WI38 (cell line): ENCODE data around the gene SMARCAD1.
"Not testable (repeated sequence)": the region's sequence is repeated elsewhere in the genome, so short reads cannot be mapped to it uniquely, and the experiment has no call there.

Experiments used
- H3K4me3 ChIP-seq: 2 replicates; pipeline ENCODE4 v1.5.1; 2011; ENCODE audit warnings: low read depth, mild to moderate bottlenecking, control low read depth, low read length
- TF ChIP-seq, protein P1 (sequence below): IDR thresholded peaks from 2 replicates; pipeline ENCODE4 v1.5.1; 2012; ENCODE audit warnings: low read depth, mild to moderate bottlenecking, control low read depth, low read length

The SMARCAD1 gene

DNA sequence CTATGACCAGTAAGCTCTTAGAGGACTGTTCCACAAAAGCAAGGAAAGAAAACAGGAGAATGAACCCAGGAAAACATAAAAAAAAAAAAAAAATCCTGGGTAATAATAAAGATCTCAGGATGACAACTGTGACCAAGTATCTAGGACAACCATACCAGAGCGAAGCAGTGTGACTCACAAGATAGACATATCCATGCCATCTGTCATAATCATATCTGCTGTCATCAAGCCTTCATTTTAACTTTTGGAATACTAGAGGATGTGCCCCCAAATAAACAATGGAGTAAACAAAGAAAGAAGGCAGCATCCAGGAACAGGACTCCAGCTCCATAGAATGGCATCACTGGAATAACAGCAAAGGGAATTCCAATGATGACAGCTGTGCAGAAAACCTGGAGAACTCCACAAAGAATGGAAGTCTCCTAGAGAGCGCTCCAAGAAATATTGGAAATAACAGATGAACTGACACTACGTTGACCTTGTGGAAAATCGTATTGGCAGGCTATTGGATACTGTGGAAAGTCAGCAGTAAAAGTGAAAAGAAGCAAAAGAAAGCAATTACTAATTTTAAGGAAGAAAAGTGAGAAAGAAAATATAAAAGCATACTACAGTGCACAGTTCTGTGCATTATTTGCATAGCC, 99.7 kb downstream of the SMARCAD1 start:
- TF ChIP-seq, protein P1, sequence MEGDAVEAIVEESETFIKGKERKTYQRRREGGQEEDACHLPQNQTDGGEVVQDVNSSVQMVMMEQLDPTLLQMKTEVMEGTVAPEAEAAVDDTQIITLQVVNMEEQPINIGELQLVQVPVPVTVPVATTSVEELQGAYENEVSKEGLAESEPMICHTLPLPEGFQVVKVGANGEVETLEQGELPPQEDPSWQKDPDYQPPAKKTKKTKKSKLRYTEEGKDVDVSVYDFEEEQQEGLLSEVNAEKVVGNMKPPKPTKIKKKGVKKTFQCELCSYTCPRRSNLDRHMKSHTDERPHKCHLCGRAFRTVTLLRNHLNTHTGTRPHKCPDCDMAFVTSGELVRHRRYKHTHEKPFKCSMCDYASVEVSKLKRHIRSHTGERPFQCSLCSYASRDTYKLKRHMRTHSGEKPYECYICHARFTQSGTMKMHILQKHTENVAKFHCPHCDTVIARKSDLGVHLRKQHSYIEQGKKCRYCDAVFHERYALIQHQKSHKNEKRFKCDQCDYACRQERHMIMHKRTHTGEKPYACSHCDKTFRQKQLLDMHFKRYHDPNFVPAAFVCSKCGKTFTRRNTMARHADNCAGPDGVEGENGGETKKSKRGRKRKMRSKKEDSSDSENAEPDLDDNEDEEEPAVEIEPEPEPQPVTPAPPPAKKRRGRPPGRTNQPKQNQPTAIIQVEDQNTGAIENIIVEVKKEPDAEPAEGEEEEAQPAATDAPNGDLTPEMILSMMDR, result no peak
- H3K4me3 ChIP-seq, result no peak overlapping the region

DNA sequence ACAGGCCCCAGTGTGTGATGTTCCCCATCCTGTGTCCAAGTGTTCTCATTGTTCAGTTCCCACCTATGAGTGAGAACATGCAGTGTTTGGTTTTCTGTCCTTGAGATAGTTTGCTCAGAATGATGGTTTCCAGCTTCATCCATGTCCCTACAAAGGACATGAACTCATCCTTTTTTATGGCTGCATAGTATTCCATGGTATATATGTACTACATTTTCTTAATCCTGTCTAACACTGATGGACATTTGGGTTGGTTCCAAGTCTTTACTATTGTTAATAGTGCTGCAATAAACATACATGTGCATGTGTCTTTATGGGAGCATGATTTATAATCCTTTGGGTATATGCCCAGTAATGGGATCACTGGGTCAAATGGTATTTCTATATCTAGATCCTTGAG, 112.3 kb downstream of the SMARCAD1 start:
- not testable (repeated sequence) for H3K4me3 ChIP-seq

DNA sequence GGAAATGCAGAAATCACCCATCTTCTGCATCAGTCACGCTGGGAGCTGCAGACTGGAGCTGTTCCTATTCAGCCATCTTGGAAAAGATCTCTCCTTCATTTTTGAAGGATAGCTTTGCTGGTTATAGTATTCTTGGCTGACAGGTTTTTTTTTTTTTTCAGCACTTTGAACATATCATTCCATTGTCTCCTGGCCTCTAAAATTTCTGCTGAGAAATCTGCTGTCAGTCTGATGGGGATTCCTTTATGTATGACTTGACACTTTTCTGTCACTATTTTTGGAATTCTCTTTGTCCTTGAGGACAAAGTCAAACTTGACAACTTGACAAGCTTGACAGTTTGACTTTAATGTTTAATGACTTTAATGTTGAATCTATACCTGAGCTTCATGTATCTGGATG, 118.2 kb downstream of the SMARCAD1 start:
- no peak overlapping the region for H3K4me3 ChIP-seq
- TF ChIP-seq, protein P1, result no peak

DNA sequence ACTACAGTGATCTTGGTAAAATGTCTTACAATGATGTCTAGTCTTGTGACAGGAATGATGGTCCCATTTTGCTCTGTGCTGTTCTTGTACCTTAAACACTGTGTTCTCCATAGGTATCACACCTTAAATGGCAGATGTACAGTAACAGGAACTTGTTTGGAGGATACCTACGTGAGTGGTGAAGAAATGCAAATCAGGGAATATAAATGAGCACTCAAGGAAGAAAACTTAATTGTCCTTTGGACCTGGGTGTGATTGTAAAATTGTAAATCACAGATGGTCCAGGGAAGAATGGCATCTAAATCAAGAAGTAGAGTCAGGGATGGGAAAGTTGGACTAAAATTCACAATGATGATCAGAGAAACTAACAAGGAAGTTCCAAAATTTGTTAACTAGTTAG, 122.3 kb downstream of the SMARCAD1 start:
- TF ChIP-seq, protein P1, result no peak
- H3K4me3 ChIP-seq, result no peak overlapping the region

DNA sequence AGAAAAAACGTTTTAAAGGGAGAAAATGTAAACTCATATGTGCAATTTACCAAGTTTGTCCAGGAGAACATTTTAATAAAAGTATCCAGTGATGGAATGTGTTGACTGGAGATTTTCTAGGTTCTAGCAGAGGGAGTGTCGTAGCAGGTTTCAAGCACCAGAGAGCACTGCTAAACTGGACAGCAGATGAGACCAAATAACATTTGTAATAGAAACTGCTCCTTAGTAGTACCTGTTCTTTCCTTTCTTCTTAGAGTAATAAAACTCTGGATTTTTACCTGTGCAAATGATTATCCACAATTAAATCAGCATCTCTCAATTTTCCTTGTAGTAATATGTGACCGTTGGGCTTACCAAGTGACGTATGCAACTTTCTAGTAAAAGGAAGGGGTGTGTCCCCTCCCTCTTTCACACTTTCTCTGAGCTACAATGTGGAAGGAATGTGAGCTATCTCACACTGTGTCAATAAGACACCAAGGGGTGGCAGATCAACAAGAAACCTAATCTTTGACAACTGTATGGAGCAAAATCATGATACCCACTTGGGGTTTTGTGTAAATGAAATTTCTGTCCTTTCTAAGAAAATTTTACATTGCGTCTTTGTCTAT, 125.4 kb downstream of the SMARCAD1 start:
- no peak overlapping the region for H3K4me3 ChIP-seq
- TF ChIP-seq, protein P1, result peak; percentile 17; the same call in 1 of the 2 replicates

DNA sequence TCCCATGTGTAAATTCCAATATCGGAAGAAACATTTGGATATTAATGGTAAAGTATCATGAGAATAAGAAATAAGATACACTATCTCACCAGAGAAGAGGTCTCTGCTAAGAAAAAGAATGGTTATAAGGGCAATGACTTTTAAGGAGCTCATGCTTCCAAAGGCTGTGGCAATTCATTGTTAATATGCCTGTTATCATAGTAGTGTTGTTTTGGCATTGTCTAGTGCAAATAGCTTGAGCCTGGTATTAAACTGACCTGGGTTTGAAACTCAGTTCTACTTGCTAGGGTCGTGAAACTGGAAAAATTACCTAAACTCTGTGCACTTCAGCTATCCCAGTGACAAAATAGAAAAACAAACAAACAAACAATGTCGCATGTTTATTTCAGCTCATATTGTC, 126.2 kb downstream of the SMARCAD1 start:
- TF ChIP-seq, protein P1, result no peak
- no peak overlapping the region for H3K4me3 ChIP-seq

DNA sequence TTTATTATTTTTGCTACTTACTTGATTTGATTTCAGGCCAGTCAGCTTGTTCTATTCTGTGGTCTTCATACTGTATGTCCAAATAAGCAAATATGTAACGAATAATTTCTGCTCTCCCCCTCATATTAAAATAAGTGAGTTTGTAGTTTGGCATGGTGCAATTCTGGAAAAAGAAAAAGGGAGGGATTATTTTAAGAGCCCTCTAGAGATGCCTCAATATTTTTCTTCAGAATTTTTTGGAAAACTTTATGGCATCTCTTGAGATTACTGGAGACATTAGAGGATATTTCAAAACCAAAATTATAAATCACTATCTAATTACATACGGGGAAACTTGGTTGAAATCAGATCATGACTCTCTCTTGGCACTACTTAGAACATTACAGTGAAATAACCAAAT, 126.8 kb downstream of the SMARCAD1 start:
- H3K4me3 ChIP-seq, result no peak overlapping the region
- TF ChIP-seq, protein P1, result no peak

DNA sequence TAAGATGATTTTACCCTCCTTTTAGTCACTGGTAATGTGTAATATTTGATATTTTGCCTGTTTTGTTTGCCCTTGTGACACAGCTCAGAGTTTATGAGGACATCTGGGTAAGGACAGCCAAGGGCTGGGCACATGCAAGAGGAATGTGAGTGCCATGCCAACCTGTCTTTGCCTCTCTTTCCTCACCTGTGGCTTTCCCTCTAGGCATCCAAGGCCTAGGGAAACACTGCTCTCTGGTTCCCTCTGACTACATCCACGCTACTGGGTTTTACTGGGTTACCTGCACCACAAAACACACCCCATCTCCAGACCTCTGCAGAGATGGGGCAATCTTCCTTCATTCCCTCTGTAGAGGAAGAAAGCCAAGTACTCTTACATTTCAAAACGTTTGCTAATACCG, 127.3 kb downstream of the SMARCAD1 start:
- H3K4me3 ChIP-seq, result no peak overlapping the region
- TF ChIP-seq, protein P1, result no peak
